ENCODE data around the gene MGLL.

The MGLL gene

DNA sequence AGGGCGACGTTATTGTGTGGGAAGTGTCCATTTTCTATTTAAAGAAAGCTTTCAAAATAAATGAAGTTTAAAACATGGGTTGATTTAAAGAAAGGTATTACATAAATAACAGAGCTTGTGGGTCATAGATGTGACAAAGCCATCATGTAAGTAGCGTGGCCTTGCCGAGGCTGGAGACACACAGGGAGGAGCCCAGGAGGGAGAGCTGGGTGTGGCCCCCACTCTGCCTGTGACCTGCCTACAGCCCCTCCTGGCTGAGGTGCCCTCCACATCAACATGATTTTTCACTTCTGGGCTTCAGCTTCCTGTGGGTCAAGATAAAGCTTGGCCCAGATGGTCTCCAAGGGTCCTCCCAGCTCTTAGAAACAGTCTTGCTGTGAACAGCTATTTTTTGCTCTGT lies 12.5 kb upstream of the MGLL start:
- DNase-seq, result no peak

DNA sequence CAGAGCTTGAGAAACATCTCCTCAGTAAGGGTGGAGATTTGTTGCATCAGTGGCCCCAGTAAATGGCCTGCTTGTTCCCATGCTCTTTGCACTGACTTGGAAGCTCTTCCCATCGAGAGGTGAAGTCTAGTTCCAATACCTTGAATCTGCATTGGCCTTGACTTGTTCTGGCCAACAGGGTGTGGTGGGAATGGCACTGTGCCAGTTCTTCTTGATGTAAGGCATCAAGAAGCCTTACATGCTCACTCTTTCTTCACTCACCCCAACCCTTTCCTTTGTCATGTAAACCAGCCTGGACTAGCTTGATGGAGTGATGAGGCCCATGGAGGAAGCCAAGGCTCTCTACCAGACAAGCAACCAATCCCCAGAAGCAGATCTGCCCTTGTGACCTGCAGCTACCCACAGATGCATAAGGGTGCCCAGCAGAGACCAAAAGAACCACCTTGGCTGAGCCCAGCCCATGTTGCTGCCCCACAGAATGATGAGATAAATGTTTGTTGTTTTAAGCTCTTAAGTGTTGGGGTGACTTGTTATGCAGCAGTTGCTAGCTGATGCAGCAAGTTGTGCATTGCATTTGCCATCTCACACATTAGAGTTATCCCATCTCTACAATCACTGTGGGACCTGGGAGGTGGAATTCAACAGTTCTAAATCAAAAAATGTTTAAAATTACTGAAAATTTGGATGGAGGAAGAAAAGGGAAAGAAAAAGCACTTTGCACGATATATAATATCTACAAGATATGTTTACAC lies 11.1 kb upstream of the MGLL start:
- DNase-seq, result no peak

DNA sequence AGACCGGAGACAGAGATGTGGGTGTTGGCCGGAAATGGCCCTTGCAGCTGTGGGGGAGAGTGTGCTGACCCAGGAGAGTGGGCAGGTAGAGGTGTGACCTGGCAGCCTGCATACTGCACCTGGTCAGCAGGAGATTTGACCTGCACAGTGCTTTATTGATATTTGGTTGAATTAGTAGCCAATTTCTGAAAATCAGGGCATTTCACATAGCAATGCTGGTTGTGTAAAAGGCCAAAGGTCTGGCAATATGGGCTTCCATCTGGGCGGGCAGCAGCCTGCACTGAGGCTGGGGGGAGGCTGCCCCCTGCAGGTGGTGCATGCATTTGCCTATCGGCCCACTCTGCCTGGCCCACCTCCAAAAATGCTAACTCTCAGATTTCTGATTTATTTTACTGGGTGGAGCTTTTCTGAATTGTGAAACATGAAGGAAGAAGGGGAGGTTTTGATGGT lies 9.4 kb upstream of the MGLL start:
- DNase-seq, result peak in 1 of 5 donors; percentile 30

DNA sequence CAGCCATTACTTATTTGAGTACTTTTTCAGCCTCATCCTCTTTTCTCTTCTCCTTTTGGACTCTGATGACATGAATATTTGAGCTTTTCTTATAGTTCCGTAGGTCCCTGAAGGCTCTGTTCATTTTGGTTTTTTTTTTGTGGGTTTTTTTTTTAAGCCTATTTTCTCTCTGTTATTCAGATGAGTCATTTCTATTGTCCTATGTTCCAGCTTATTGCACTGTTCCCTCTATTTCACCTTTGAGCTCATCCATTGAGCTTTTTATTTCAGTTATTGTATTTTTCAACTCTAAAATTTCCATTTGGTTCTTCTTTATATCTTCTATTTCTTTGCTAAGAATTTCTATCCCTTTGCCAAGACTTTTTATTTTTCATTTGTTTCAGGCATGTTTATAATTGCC lies 7.2 kb upstream of the MGLL start:
- DNase-seq, result no peak

GRCh38 chr3:127827808-127828207 lies 5.5 kb upstream of the MGLL start:
- DNase-seq, result no peak

DNA sequence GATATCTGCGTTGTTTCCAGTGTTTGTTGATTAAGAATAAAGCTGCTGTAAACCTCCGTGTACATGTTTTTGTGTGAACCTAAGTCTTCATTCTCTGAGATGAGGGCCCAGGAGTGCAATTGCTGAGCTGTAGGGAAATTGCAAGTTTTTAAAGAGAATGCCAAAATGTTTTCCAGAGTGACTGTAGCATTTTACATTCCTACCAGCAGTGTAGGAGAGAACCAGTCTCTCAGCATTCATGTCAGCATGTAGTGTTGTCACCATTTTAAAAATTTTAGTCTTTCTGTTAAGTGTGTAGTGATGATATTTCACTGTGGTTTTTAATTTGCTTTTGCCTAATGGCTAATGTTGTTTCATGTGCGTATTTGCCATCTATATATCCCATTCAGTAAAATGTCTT lies 3.4 kb upstream of the MGLL start:
- no peak for DNase-seq

- DNase-seq, result no peak
These were observed 2.0 kb upstream of the MGLL start for GRCh38 chr3:127824151-127824825.

DNA sequence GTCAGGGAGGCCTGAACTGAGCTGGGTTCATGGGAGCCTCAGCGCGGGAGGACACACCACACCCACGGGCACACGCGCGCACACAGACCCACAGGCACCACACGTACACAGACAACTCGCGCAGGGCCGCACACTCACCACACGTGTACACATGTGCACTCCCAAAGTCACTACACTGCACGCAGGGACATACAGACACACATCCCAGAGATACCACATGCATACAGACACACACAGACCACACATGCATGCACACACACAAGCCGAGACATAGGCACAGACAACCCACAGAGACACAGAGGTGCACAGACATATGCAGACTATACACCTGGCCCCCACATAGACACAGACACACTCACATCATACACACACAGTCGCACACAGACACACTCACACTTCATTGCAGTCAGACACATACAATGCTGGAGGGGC lies 1.1 kb upstream of the MGLL start:
- DNase-seq, result no peak

- no peak for DNase-seq
These were observed 539 bp upstream of the MGLL start for GRCh38 chr3:127822682-127823425.

DNA sequence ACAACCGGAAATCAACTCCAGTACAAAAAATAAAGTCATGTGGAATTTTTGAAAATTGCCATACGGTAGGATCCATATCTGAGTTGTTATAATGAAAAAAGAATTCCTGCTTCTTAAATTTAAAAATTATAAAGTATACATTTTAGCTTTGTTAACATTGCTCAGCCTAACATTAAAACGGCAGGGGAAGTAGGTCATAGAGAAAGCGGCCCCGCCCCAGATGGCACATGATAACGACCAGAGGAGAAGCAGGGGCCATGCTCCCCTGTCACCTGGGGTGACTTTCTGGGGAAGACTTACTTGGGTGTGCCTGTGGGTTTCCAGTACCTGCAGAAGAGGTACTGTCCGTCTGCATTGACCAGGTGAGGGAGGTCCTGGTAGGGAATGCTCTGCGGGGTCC lies 921 bp downstream of the MGLL start:
- no peak for DNase-seq

DNA sequence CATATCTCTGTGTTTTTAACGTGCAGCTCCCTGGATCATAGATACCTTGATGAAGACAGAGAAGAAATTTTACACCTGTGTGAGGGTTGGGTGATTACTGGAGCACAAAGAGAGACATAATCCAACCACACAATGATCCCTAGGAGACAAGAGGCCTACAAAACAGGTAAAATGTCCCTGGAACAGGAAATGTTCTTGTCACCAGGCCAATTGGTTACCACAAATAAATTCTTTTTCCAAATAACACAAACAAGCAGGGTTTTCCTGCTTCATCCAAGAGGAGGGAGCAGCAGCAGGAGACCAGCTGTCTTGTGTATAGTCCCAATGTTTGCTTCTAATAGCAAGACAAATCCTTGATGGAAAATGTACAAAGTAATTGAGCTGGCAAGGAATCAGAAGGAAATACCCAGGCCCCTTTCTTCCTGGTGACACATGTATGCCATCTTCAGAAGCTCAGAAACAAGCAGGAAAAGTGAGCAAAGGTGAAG lies 1.4 kb downstream of the MGLL start:
- no peak for DNase-seq

GRCh38 chr3:127820221-127820825 lies 2.0 kb downstream of the MGLL start:
- no peak for DNase-seq

GRCh38 chr3:127819656-127820055 lies 2.7 kb downstream of the MGLL start:
- DNase-seq, result no peak

- no peak for DNase-seq
These were observed 3.2 kb downstream of the MGLL start for GRCh38 chr3:127819086-127819485.

- no peak for DNase-seq
These were observed 4.9 kb downstream of the MGLL start for GRCh38 chr3:127817406-127817841.

DNA sequence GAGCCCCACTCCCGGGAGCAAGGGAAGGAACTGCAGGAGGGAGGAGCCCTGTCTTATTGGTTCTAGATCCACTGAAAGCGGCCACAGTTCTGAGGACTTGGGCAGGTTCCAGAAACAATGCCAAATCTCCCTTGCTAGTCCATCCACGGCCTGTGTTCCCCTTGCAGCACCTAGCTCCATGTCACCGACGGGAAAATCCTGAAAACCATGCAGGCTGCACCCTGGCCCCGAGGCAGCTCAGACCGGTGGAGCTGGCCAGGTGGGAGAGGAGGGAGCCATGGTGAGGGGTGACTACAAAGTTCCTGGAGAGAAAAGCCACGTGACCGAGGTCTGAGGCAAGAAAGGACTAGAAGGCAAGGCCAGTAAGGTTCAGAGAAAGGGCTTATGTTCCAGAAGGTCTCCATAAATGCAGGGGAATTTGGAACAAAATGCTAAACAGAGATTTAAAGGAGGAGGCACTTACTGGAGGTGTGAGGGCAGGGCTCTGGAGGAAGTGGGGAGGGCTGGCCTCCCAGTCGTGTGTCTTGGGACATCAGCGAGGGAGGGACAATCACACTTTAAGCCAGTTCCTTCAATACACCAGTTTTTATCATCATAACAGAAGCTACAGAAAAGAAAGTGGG lies 5.4 kb downstream of the MGLL start:
- DNase-seq, result no peak

DNA sequence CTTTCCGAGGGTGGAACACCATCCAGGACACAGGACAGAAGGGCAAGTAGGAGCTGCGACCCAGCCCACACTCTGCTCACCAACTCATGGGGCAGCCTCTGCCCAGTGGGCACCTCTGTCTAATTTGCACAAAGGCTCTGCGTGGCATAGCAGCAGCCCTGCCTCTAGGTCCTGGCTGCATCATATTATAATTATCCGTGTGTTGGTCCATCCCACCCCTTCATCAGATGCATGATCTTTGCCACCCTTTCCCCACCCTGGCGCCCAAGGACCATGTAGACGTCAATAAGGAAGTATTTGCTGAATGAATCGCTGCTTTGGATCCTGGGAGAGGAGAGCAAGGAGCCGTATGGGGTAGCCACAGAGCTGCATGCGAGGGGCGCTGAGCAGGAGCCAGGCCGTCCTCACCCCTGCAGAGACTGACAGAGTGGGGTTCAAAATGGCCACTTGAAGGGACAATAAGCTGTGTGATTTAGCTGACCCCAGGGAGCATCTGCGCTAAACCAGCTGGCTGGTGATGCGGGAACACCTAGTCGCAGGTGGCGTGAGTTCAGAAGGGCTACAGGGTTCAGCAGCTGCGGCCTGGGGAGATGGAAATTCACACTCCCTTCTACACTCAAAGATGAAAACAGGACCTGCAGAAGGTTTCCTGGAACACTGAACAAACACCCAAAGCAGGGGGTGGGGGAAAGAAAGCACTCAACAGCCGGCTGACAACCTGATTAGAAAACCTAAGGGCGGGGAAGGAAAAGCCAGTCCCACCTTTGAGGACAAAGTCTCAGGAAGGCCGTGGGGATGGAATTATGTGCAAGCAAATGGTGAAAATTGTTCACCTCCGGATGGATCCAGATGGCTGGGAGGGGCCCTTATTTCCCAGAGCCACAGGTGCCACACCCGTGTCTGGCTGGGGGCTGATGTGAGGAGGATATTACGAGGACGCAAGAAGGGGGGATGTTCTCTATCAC lies 6.4 kb downstream of the MGLL start:
- no peak for DNase-seq

DNA sequence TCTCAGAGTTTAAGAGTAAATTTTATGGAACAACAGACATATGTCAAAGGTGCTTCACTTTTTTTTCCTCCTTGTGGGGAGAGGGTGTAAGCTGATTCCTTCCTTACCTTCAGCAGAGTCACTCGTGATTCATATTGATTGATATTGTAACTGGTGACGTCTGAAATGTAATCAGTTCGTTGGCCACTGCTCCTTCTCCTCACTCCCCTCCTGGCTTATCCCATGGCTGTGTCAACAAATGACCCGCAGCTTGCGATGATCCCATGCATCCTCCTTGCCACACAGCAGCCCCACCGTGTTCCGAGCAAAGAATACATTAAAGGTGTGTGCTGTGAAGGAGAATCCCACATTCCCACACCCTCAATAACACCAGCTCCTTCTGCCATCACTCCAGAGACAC lies 7.3 kb downstream of the MGLL start:
- no peak for DNase-seq

DNA sequence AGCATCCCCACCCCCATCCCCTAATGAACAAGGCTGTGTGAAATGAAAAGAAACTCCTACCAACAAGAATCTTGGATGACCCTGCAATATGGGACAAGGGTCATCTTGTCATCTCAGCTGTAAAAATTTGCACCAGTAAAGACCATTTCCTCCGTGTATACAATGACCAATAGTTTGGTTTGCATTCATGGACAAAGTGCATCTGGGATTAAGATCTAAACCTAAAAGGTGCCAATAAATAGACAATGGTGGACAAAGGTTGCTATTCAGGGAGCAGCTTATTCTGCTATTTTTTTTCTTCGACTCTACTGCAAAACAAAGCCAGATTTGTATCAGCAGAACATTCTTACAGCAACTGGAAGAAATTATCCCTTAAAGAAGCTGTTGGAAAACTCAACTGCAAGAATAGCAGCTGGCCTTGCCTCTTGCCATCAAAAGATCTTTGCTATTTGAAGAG lies 8.0 kb downstream of the MGLL start:
- DNase-seq, result no peak

DNA sequence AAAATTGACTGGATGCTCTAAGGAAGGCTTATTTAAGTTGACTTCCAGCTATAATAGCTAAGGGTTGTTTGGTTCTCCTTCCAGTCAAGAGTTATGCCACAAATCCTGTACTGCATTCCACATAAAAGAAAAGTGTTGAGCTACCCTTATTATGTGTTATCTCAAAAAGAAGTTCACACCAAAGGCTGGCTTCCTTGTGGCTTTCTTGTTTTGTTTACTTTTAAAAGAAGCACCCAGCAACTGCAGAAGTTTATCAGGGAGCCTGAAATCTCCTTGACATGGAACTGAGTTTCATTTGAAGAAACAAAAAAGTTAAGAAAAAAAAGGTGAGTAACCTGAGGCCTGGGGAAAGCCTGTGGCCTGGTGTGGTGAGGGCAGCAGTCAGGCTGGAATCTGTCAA lies 10.2 kb downstream of the MGLL start:
- DNase-seq, result no peak

GRCh38 chr3:127811717-127812116 lies 10.6 kb downstream of the MGLL start:
- no peak for DNase-seq
